Kidney (tissue), 14 donors: ENCODE data around the gene CNTN5. TPM values are rescaled to one million over a fixed set of nuclear protein-coding genes. Genes with fewer than 3 reads are reported as not detected.

Experiments
- DNase-seq, 5 donors: peaks; one replicate each; pipeline ENCODE4 v3.0.0-alpha.2; 2013 to 2020
- FAIRE-seq: peaks from 2 replicates; lab custom pipeline; 2012; peaks lifted over from hg19 to GRCh38; lab: Jason Lieb, UNC
- H3K27ac ChIP-seq, 2 donors: one replicate each; pipeline ENCODE4 v1.7.0; 2013; ENCODE audit warnings: low read depth in 2 of 2, low read length in 2 of 2, inconsistent platforms in 1 of 2
- H3K27me3 ChIP-seq: one replicate; pipeline ENCODE4 v1.7.1; 2013; ENCODE audit warnings: low read length, inconsistent platforms; ENCODE audit not compliant: control insufficient read depth, insufficient read depth
- H3K36me3 ChIP-seq, 3 donors: one replicate each; pipeline versions ENCODE4 v1.7.0 to v1.7.1; 2013; ENCODE audit warnings: low read length in 3 of 3, control low read depth in 1 of 3, inconsistent platforms in 1 of 3; ENCODE audit not compliant: insufficient read depth in 3 of 3, control insufficient read depth in 2 of 3
- H3K4me1 ChIP-seq, 3 donors: one replicate each; pipeline versions ENCODE4 v1.7.0 to v1.7.1; 2013; ENCODE audit warnings: low read length in 3 of 3, inconsistent platforms in 1 of 3, low read depth in 1 of 3; ENCODE audit not compliant: control insufficient read depth in 2 of 3, insufficient read depth in 2 of 3
- H3K4me3 ChIP-seq, 3 donors: one replicate each; pipeline versions ENCODE4 v1.7.0 to v1.8.1; 2013; ENCODE audit warnings: low read length in 3 of 3, control low read depth in 1 of 3, inconsistent platforms in 1 of 3
- H3K9ac ChIP-seq, 3 donors: one replicate each; pipeline versions ENCODE4 v1.7.0 to v1.7.1; 2013; ENCODE audit warnings: low read length in 3 of 3, control low read depth in 1 of 3, inconsistent platforms in 1 of 3
- H3K9me3 ChIP-seq, 3 donors: one replicate each; pipeline versions ENCODE4 v1.7.0 to v1.7.1; 2013; ENCODE audit warnings: low read length in 3 of 3, control low read depth in 1 of 3, inconsistent platforms in 1 of 3; ENCODE audit not compliant: control insufficient read depth in 2 of 3, insufficient read depth in 1 of 3
- CTCF ChIP-seq: IDR thresholded peaks from 3 replicates; pipeline ENCODE4 v1.5.1; 2012; ENCODE audit warnings: mild to moderate bottlenecking, moderate library complexity, borderline replicate concordance; ENCODE audit not compliant: insufficient read depth; ENCODE audit errors: extremely low read depth
- intact Hi-C: fragments of 100-400 bp; cut with DNase I; formaldehyde crosslinking; loops from one replicate; pipeline ENCODE4 v1.11.1; 2022
- polyA plus RNA-seq: library from polyadenylated mRNA; stranded (reverse); fragments of 350-450 nt; fragmentation: Illumina TruSeq; extraction: RNeasy Lipid Tissue Mini Kit (QIAGEN cat#74804); gene quantifications from one replicate; pipeline ENCODE4 v1.2.3, GENCODE V29; 2014; ENCODE audit warnings: low read depth, low replicate concordance; ENCODE audit not compliant: insufficient read depth
- total RNA-seq: library from RNA; stranded (reverse); fragmentation: NEBNext Ultra II Directional; extraction: Animal tissue kit (Norgen Biotek cat#: 25700); gene quantifications from one replicate; pipeline ENCODE4 v1.2.1, GENCODE V29; 2021
- donor health status: control.
- donor health status: control.
- donor health status: control.
- donor health status: control.
- donor health status: control.
- donor health status: DM: yes; HTN: yes; CAD: no.
- donor health status: Normal renal cell carcinoma (clear cell type).

CNTN5 gene
- total and polyA plus RNA-seq, 2 donors from 2014 or later: 0.11 to 0.66 TPM

- no peaks in the 10 kb centered on the region for H3K36me3 ChIP-seq
- intact Hi-C loops: no loop called here
- H3K4me3 ChIP-seq: no peak overlapping the region
- no peak overlapping the region for H3K9ac ChIP-seq
- DNase-seq (no peak), FAIRE-seq (no peak)
- no peaks in the 10 kb centered on the region for H3K27me3 ChIP-seq
- H3K4me1 ChIP-seq: no peaks in the 10 kb centered on the region
- no peaks in the 10 kb centered on the region for H3K9me3 ChIP-seq
- H3K27ac ChIP-seq: no peak overlapping the region
- TF ChIP-seq CTCF: no peak
Measured at GRCh38 chr11:99887481-99887880, 866.7 kb downstream of the CNTN5 start.

- Histone ChIP-seq H3K9ac (no peak overlapping the region), H3K36me3 (no peaks in the 10 kb centered on the region), H3K27me3 (no peaks in the 10 kb centered on the region), H3K9me3 (no peaks in the 10 kb centered on the region), H3K4me1 (no peaks in the 10 kb centered on the region), H3K27ac (no peak overlapping the region), H3K4me3 (no peak overlapping the region)
- intact Hi-C loops: no loop called here
- no peak for TF ChIP-seq CTCF
- no peak for FAIRE-seq
- DNase-seq: no peak
Measured at GRCh38 chr11:99893811-99894210, 873.1 kb downstream of the CNTN5 start.

GRCh38 chr11:99901175-99901574 is 880.4 kb downstream of the CNTN5 start:
- no peak for TF ChIP-seq CTCF
- H3K9ac ChIP-seq: no peak overlapping the region
- no peak overlapping the region for H3K4me3 ChIP-seq
- FAIRE-seq: no peak
- H3K36me3 ChIP-seq: no peaks in the 10 kb centered on the region
- no peaks in the 10 kb centered on the region for H3K27me3 ChIP-seq
- H3K27ac ChIP-seq: no peak overlapping the region
- DNase-seq: no peak
- intact Hi-C loops: no loop called here
- no peaks in the 10 kb centered on the region for H3K9me3 ChIP-seq
- no peaks in the 10 kb centered on the region for H3K4me1 ChIP-seq

GRCh38 chr11:99911116-99911515 is 890.4 kb downstream of the CNTN5 start:
- no peak for FAIRE-seq
- intact Hi-C loops: no loop called here
- no peaks in the 10 kb centered on the region for H3K4me1 ChIP-seq

More at GRCh38 chr11:99911116-99911515, 890.4 kb downstream of the CNTN5 start:
- no peak overlapping the region for H3K27ac ChIP-seq
- no peaks in the 10 kb centered on the region for H3K27me3 ChIP-seq
- no peak overlapping the region for H3K4me3 ChIP-seq
- no peak for TF ChIP-seq CTCF
- no peak for DNase-seq
- no peaks in the 10 kb centered on the region for H3K9me3 ChIP-seq
- no peaks in the 10 kb centered on the region for H3K36me3 ChIP-seq
- H3K9ac ChIP-seq: no peak overlapping the region
